ENCODE measurements around the gene ACP3. TPM values are rescaled to one million over a fixed set of nuclear protein-coding genes. Genes with fewer than 3 reads are reported as not detected.

Gene ACP3
- total and polyA plus RNA-seq, 2 of the 4 experiments (the other 2 are of a cell fraction): 0.36 to 0.54 TPM

DNA sequence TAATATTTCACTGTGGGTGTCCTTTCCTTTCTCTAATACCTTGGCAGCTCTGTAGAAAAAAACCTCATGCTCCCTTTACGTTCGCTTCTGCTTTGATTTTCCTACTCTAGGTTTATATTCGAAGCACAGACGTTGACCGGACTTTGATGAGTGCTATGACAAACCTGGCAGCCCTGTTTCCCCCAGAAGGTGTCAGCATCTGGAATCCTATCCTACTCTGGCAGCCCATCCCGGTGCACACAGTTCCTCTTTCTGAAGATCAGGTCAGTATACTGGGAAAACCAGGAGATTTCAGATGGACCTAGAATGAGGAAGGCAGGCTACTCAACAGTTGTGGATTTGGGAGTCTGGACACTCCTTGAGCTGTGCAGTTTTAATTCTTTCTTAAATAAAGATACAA is 14.9 kb downstream of the ACP3 start:
- H2AK9ac ChIP-seq (replicated peaks; ENCODE audit: low read depth, low read length, poor library complexity): no peak overlapping the region
- H3K27ac ChIP-seq (ENCODE audit: insufficient read depth, low read length): no peak overlapping the region
- intact Hi-C loops (cut with micrococcal nuclease): no loop called here
- no peak overlapping the region for H3K23ac ChIP-seq (ENCODE audit: low read depth, low read length)
- no peak overlapping the region for H3K4me2 ChIP-seq (ENCODE audit: low read depth, low read length)
- H2BK15ac ChIP-seq (ENCODE audit: low read depth, low read length): no peak overlapping the region
- no TSS peak for BruUV-seq (replicated peaks)
- H4K8ac ChIP-seq (ENCODE audit: low read depth in 2 of 2, low read length in 2 of 2): no peak overlapping the region
- H3K14ac ChIP-seq (replicated peaks; ENCODE audit: low read depth, low read length): no peak overlapping the region
- no peak overlapping the region for H2BK20ac ChIP-seq (ENCODE audit: low read depth, low read length)
- dilution Hi-C loops (cut with HindIII; ENCODE audit: low sequenced_read_pairs, unreplicated experiment): no loop called here
- H3K27me3 ChIP-seq (ENCODE audit: control insufficient read depth, insufficient read depth, low read length): no peaks in the 10 kb centered on the region; the same call in 1 of the 2 replicates
- no peaks in the 10 kb centered on the region for H4K20me1 ChIP-seq (ENCODE audit: insufficient read depth, low read length)
- in situ Hi-C loops (cut with MboI; ENCODE audit: low sequenced_read_pairs): no loop called here
- POLR2A ChIA-PET (ENCODE audit: unreplicated experiment): interaction anchor here (0.6 kb wide), 1 partner anchor 492 kb away, joined by 4 read pairs; no protein-coding TSS in a partner anchor
- no peak overlapping the region for H2AFZ ChIP-seq (replicated peaks; ENCODE audit: low read length, poor library complexity)
- H2BK120ac ChIP-seq (ENCODE audit: low read depth, low read length): no peak overlapping the region
- CTCF ChIA-PET: no interaction called here
- no peaks in the 10 kb centered on the region for H3K36me3 ChIP-seq (ENCODE audit: control insufficient read depth, insufficient read depth, low read length)
- H3K56ac ChIP-seq (ENCODE audit: extremely low read depth, insufficient read depth, low read length): no peak overlapping the region
- H2AK5ac ChIP-seq (ENCODE audit: low read depth, low read length): no peak overlapping the region
- no peak overlapping the region for H3K9ac ChIP-seq (ENCODE audit: low read depth, low read length)
- H4K91ac ChIP-seq (ENCODE audit: insufficient read depth, low read depth, low read length): no peak overlapping the region
- no peak overlapping the region for H2BK5ac ChIP-seq (ENCODE audit: low read depth, low read length, poor library complexity, severe bottlenecking)
- WGBS, 2 experiments (ENCODE audit: extremely low coverage in 2 of 2, insufficient read length in 1 of 2): 72% methylated on average over 5 of the region's 6 CpGs; no CpG with 5 or more reads in 1 of the 2 experiments
- no peak overlapping the region for H3K4me3 ChIP-seq (ENCODE audit: insufficient read depth, low read depth, low read length)
- no peaks in the 10 kb centered on the region for H3K79me1 ChIP-seq (ENCODE audit: low read depth in 1 of 2, low read length in 2 of 2)
- H3K18ac ChIP-seq (ENCODE audit: low read depth, low read length): no peak overlapping the region
- ATAC-seq (ENCODE audit: low read depth) (no peak), DNase-seq (no peak)
- TF ChIP-seq CTCF (conservative IDR thresholded peaks at IDR 0.05; ENCODE audit: low read depth, low read length) (no peak), USF2 (IDR thresholded peaks at IDR 0.05; ENCODE audit: low read depth, low read length) (no peak), BHLHE40 (IDR thresholded peaks at IDR 0.05; ENCODE audit: low read depth, low read length) (no peak), MAZ (IDR thresholded peaks at IDR 0.05; ENCODE audit: borderline replicate concordance, low read depth, low read length) (no peak), MAFK (IDR thresholded peaks at IDR 0.05; ENCODE audit: low read depth, low read length) (no peak), RAD21 (IDR thresholded peaks at IDR 0.05; ENCODE audit: low read length) (no peak), CEBPB (IDR thresholded peaks at IDR 0.05; ENCODE audit: low read depth, low read length) (no peak)
- TF ChIP-seq, protein P1, sequence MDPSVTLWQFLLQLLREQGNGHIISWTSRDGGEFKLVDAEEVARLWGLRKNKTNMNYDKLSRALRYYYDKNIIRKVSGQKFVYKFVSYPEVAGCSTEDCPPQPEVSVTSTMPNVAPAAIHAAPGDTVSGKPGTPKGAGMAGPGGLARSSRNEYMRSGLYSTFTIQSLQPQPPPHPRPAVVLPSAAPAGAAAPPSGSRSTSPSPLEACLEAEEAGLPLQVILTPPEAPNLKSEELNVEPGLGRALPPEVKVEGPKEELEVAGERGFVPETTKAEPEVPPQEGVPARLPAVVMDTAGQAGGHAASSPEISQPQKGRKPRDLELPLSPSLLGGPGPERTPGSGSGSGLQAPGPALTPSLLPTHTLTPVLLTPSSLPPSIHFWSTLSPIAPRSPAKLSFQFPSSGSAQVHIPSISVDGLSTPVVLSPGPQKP (IDR thresholded peaks at IDR 0.05; ENCODE audit: borderline replicate concordance, low read depth, low read length): no peak
- H3K9me3 ChIP-seq (ENCODE audit: control insufficient read depth, insufficient read depth, low read length): no peaks in the 10 kb centered on the region
- H3K9me1 ChIP-seq (ENCODE audit: insufficient read depth, low read length): no peaks in the 10 kb centered on the region
- H4K5ac ChIP-seq (ENCODE audit: low read depth, low read length): no peak overlapping the region
- no peaks in the 10 kb centered on the region for H3K4me1 ChIP-seq (ENCODE audit: control insufficient read depth, insufficient read depth, low read length)
- no peak overlapping the region for H3K4ac ChIP-seq (ENCODE audit: low read depth, low read length)
